Measurements from ENCODE around the gene EHHADH. TPM values are rescaled to one million over a fixed set of nuclear protein-coding genes. Genes with fewer than 3 reads are reported as not detected.
A peak's percentile ranks its signal among the peaks of the same experiment; 100 is the strongest.

Gene EHHADH
- total and polyA plus RNA-seq, 5 experiments from 2014 or later: 1.0 to 5.4 (median 2.5) TPM

DNA sequence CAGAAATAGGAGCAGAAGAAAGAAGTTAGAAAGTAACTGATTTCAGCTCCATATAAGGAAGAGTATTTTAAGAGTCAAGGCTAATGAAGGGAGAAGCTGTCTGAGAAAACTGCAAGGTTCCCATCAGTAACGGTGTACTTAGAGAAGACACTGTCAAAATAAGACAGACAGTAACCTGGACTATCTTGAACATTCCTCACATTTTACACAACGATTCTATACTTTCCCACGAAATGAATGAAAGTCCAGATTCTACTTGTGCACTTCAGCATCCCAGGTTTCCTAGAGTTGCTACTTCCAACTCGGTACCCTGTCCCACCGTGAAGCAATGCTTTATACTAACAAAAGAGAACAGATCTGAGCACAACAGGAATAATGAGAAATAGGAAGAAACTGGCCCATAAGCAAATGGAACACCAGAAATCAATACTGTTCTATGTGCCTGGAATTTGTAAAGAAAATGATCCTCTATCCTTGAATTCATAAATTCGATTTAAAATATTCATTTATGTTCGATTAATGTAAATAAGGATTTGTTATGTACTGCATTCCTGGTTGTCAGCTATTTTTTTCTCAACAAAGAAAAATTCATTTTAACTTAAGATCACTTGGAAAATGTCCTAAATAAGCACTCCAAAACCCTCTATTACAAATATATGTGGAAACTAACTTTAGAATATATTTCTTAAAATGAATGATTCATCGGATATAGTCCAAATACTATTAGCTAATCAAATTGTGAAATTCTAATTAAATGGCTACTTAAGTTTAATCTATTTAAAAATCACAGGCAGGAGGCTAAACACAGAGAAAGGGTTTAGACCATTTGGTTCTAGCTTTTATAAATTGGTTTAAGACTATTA is 102.5 kb downstream of the EHHADH start:
- Mint-ChIP-seq H3K27ac (no peak overlapping the region), H3K27me3 (peaks cover 16 to 31% (median 22%) of the 10 kb centered on the region in 5 donors), H3K36me3 (no peaks in the 10 kb centered on the region), H3K9me3 (peaks cover 0 to 1% (median 0%) of the 10 kb centered on the region in 9 donors), H3K4me3 (peak overlapping the region in 1 of 10 donors; percentile 84), H3K4me1 (peaks cover 3 to 7% (median 5%) of the 10 kb centered on the region in 4 donors)
- DNase-seq (no peak), ATAC-seq (no peak)
- POLR2A ChIA-PET: no interaction called here

GRCh38 chr3:185150561-185150960 is 103.3 kb downstream of the EHHADH start:
- no peak overlapping the region for H3K4me3 Mint-ChIP-seq
- H3K27ac Mint-ChIP-seq: no peak overlapping the region
- ATAC-seq: no peak
- no peaks in the 10 kb centered on the region for H3K36me3 Mint-ChIP-seq
- DNase-seq: no peak
- H3K27me3 Mint-ChIP-seq: peaks cover 17 to 33% (median 22%) of the 10 kb centered on the region in 5 donors
- POLR2A ChIA-PET: no interaction called here
- peaks cover 0 to 1% (median 0%) of the 10 kb centered on the region in 9 donors for H3K9me3 Mint-ChIP-seq
- peaks cover 3 to 7% (median 5%) of the 10 kb centered on the region in 4 donors for H3K4me1 Mint-ChIP-seq

- Mint-ChIP-seq H3K9me3 (peaks cover 0 to 1% (median 0%) of the 10 kb centered on the region in 9 donors), H3K36me3 (no peaks in the 10 kb centered on the region), H3K4me3 (no peak overlapping the region), H3K27ac (no peak overlapping the region), H3K27me3 (peaks cover 17 to 33% (median 22%) of the 10 kb centered on the region in 5 donors), H3K4me1 (peaks cover 3 to 7% (median 5%) of the 10 kb centered on the region in 4 donors)
- DNase-seq: no peak
- ATAC-seq: no peak
- POLR2A ChIA-PET: no interaction called here
These were observed 104.3 kb downstream of the EHHADH start for GRCh38 chr3:185149591-185149990.

DNA sequence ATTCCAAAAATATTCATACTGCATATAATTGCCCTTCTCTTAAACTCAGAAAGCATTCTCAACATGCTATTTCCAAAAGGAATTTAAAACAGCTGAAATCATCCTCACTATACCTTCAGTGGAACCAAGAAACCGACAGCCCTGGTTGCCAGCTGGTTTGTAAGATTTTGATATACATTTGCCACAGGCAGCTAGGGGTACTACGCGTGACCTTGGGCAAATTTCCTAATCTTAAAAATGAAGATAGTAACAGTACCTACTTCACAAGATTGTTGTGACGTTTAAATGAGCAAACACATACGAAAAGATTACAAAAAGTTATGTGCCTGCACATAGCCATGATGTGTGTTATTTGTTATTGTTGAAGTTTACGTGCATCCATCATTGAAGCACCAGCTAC is 108.3 kb downstream of the EHHADH start:
- H3K4me3 Mint-ChIP-seq: no peak overlapping the region
- H3K27me3 Mint-ChIP-seq: peaks cover 4 to 20% (median 15%) of the 10 kb centered on the region in 5 donors
- H3K9me3 Mint-ChIP-seq: peaks cover 0 to 2% (median 0%) of the 10 kb centered on the region in 9 donors
- DNase-seq: no peak
- no peaks in the 10 kb centered on the region for H3K4me1 Mint-ChIP-seq
- H3K36me3 Mint-ChIP-seq: no peaks in the 10 kb centered on the region
- ATAC-seq: no peak
- H3K27ac Mint-ChIP-seq: no peak overlapping the region
- POLR2A ChIA-PET: no interaction called here

- Mint-ChIP-seq H3K36me3 (no peaks in the 10 kb centered on the region), H3K27me3 (peaks cover 0 to 16% (median 12%) of the 10 kb centered on the region in 5 donors), H3K27ac (no peak overlapping the region), H3K4me1 (no peaks in the 10 kb centered on the region), H3K9me3 (peaks cover 0 to 4% (median 0%) of the 10 kb centered on the region in 9 donors), H3K4me3 (no peak overlapping the region)
- ATAC-seq (no peak), DNase-seq (no peak)
- POLR2A ChIA-PET: no interaction called here
These were observed 109.1 kb downstream of the EHHADH start for GRCh38 chr3:185144784-185145183.

Small RNAs within 50 kb of the gene (microRNA-seq; reads per million reads assigned to microRNA genes)
- gene MIR5588 (ENCODE audit: borderline microRNAs expressed): not detected

Other genes with a start within 250 kb of the EHHADH start
- not detected for gene C3orf70, start 101.0 kb downstream of the EHHADH start, total RNA-seq
- under 1 TPM in 1 of 3 donors, not detected in 2; 0.07 TPM for gene C3orf70, start 101.0 kb downstream of the EHHADH start, polyA plus RNA-seq
- 10 to 100 TPM; 11.7 to 12.0 TPM for gene MAP3K13, start 109.1 kb upstream of the EHHADH start, total RNA-seq
- gene MAP3K13, start 109.1 kb upstream of the EHHADH start, polyA plus RNA-seq: 10 to 100 TPM; 44.2 to 55.7 (median 48.6) TPM
- gene TMEM41A, start 245.0 kb upstream of the EHHADH start, total RNA-seq: 10 to 100 TPM; 26.4 to 26.7 TPM
- 10 to 100 TPM; 16.7 to 22.0 (median 19.3) TPM for gene TMEM41A, start 245.0 kb upstream of the EHHADH start, polyA plus RNA-seq

Measured in naive thymus-derived CD8-positive, alpha-beta T cell (primary cell).